ENCODE results near the gene GUCY1A2. TPM values are rescaled to one million over a fixed set of nuclear protein-coding genes. Genes with fewer than 3 reads are reported as not detected.

The GUCY1A2 gene
- total and polyA plus RNA-seq, 2 donors (not counting 3 experiments of a cell fraction or from before 2014, with no cell fraction given), result 0.02 to 0.03 TPM

GRCh38 chr11:106727256-106727655, 291.0 kb downstream of the GUCY1A2 start:
- Histone ChIP-seq H2AFZ (ENCODE audit: low read depth, low read length) (no peak overlapping the region), H3K36me3 (ENCODE audit: control insufficient read depth in 2 of 2, extremely low read depth in 1 of 2, insufficient read depth in 2 of 2, low read length in 2 of 2) (no peaks in the 10 kb centered on the region), H3K4me1 (ENCODE audit: control insufficient read depth, extremely low read depth, insufficient read depth, low read length) (no peaks in the 10 kb centered on the region), H3K27ac (ENCODE audit: insufficient read depth, low read depth, low read length) (no peak overlapping the region), H4K20me1 (replicated peaks; ENCODE audit: control insufficient read depth, extremely low read depth, insufficient read depth, low read length) (no peaks in the 10 kb centered on the region), H3K9ac (replicated peaks; ENCODE audit: extremely low read depth, insufficient read depth, low read length) (no peak overlapping the region), H3K9me1 (replicated peaks; ENCODE audit: control insufficient read depth, extremely low read depth, insufficient read depth, low read length) (no peaks in the 10 kb centered on the region), H3K79me2 (ENCODE audit: control insufficient read depth, insufficient read depth, low read length) (no peaks in the 10 kb centered on the region), H3K9me3 (replicated peaks; ENCODE audit: control insufficient read depth, insufficient read depth, low read length) (no peaks in the 10 kb centered on the region), H3K27me3 (ENCODE audit: control insufficient read depth in 2 of 2, insufficient read depth in 2 of 2, low read length in 2 of 2) (no peaks in the 10 kb centered on the region), H3K4me2 (ENCODE audit: insufficient read depth, low read length) (no peak overlapping the region), H3K4me3 (replicated peaks in 1 of 3; ENCODE audit: insufficient read depth in 1 of 3, low read depth in 1 of 3, low read length in 3 of 3) (no peak overlapping the region)
- CTCF ChIA-PET, result interaction anchor here (0.6 kb wide), 1 partner anchor 452 kb away, joined by 3 read pairs; no protein-coding TSS in a partner anchor
- no peak for FAIRE-seq
- no peak for TF ChIP-seq POLR2AphosphoS5 (IDR thresholded peaks at IDR 0.05; ENCODE audit: insufficient read depth, low read depth, low read length)
- no peak for TF ChIP-seq FOS (IDR thresholded peaks at IDR 0.05; ENCODE audit: borderline replicate concordance, insufficient read depth, low read length)
- no peak for TF ChIP-seq MAX (IDR thresholded peaks at IDR 0.05; ENCODE audit: insufficient read depth, insufficient read length)
- no peak for TF ChIP-seq MYC (IDR thresholded peaks at IDR 0.05; ENCODE audit: low read depth, low read length)
- no peak for TF ChIP-seq POLR2A (IDR thresholded peaks at IDR 0.05; ENCODE audit: low read depth, low read length)
- TF ChIP-seq JUN (IDR thresholded peaks at IDR 0.05; ENCODE audit: borderline replicate concordance, insufficient read depth, insufficient read length, low read depth), result no peak
- no peak for TF ChIP-seq EZH2 (IDR thresholded peaks at IDR 0.05; ENCODE audit: borderline replicate concordance, low read depth, low read length, severe bottlenecking)
- TF ChIP-seq CTCF (IDR thresholded peaks at IDR 0.05; ENCODE audit: extremely low read depth in 1 of 2, insufficient read depth in 1 of 2, low read depth in 1 of 2, low read length in 2 of 2), result no peak
- POLR2A ChIA-PET, result no interaction called here
- dilution Hi-C loops (cut with MboI; ENCODE audit: extremely low pct_ligation_motif_present, low sequenced_read_pairs) (no loop called here), intact Hi-C loops (cut with micrococcal nuclease) (no loop called here)
- BruUV-seq (replicated peaks), result no TSS peak
- DNase-seq (ENCODE audit: low read depth, low spot score), result no peak
